Tibial nerve (tissue), 4 donors: ENCODE results near the gene FOXL1.

Experiments
- CTCF ChIP-seq, 5 experiments: fragments of 200-600 bp in 3 of 5; fragments of 450-650 bp in 2 of 5; sonication (generic) in 3 of 5; IDR thresholded peaks; one replicate each; pipeline ENCODE4 v1.5.1; 2016 to 2019; ENCODE audit warnings: antibody characterized with exemption in 5 of 5, mild to moderate bottlenecking in 3 of 5, moderate library complexity in 2 of 5
- EP300 ChIP-seq, 2 donors: sonication (generic); formaldehyde crosslinking; IDR thresholded peaks; one replicate each; pipeline ENCODE4 v1.6.1; 2017; ENCODE audit warnings: antibody characterized with exemption in 2 of 2, mild to moderate bottlenecking in 1 of 2
- POLR2A ChIP-seq, 2 donors: fragments of 450-650 bp; IDR thresholded peaks; one replicate each; pipeline ENCODE4 v1.6.1; 2017; ENCODE audit warnings: antibody characterized with exemption in 2 of 2, mild to moderate bottlenecking in 2 of 2, moderate library complexity in 2 of 2

DNA sequence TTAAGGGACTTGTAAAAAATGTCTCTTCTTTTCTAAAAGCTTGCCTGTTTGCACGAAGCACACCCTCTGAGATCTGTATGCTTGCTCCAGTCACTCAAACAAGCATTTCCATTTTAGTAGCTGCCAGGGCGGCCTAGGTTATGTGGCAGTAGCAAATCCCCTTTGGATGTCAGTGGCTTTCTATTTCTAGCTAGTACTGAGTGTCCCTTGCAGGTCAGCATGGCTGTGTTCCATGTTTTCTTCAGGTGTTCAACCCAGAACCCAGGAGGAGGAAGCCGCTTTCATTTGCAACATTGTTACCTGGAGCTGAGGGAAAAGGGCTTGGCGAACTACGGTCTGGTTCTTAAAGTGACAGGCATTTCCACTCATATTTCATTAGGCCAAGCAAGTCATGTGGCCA, 36.4 kb downstream of the FOXL1 start:
- TF ChIP-seq CTCF (IDR thresholded peaks at IDR 0.05) (no peak), POLR2A (IDR thresholded peaks at IDR 0.05) (no peak), EP300 (IDR thresholded peaks at IDR 0.05) (no peak)
